Measurements from ENCODE around the gene THAP7. TPM values are rescaled to one million over a fixed set of nuclear protein-coding genes. Genes with fewer than 3 reads are reported as not detected.

The THAP7 gene
- total and polyA plus RNA-seq, 9 of the 15 experiments (the other 6 are each of a cell fraction or from before 2014, with no cell fraction given), result 7.9 to 263 (median 84.1) TPM

DNA sequence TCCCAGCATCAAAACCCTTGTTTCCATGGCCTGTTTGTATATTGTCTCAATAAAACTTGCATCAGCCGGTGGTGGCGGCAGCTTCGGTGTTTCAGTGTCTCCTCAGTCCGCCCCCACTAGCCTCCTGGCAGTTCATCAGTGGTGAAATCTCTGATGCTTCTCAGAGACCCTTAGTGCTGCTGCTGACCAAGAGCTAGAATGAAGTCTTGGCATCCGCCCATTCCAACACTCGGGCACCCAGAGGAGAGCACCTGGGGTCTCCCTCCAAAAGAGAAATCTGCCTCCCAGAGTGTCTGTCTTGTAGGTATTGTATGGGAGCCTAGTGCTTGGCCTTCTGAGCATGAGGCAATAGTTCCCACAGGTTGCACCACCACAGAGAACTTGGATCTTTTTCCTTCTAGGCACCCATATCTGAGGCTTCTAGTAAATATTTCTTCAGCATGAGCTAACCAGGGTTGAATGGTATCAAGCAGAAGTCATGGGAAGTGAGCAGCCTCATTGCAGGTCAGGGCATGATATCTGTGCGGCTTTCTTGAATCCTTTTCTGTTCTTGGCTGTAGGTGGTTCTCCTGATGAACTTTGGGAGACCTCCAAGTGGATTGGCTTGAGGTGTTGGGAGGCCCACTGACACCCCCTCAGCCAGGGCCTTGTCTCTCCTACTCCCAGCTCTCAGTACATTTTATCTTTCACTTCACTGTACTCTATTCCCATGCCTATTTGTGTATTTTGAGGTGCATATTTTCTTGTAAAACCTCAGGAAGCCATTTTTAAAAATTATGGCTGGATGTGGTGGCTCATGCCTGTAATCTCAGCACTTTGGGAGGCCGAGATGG is 48.0 kb downstream of the THAP7 start (continued):
- TF ChIP-seq ZNF124 (CRISPR knock-in tag; IDR thresholded peaks at IDR 0.05) (no peak), DIDO1 (tag; IDR thresholded peaks at IDR 0.05; ENCODE audit: low read depth) (no peak), HCFC1 (IDR thresholded peaks at IDR 0.05; ENCODE audit: low read depth, low read length) (0 out of 2 replicates have a peak, but pooled peaks have one; percentile 7), POLR2G (IDR thresholded peaks at IDR 0.05; ENCODE audit: low read depth, low read length) (no peak), LARP7 (IDR thresholded peaks at IDR 0.05) (no peak; the same call in 1 of the 2 replicates), FOXJ2 (tag; IDR thresholded peaks at IDR 0.05) (no peak), SAP30 (IDR thresholded peaks at IDR 0.05; ENCODE audit: borderline replicate concordance, insufficient read depth, low read depth, low read length, poor library complexity, severe bottlenecking) (no peak), PURB (CRISPR knock-in tag; IDR thresholded peaks at IDR 0.05; ENCODE audit: low read depth) (no peak), ZNF778 (CRISPR knock-in tag; IDR thresholded peaks at IDR 0.05) (no peak), HMG20B (CRISPR knock-in tag; IDR thresholded peaks at IDR 0.05) (no peak), EP400 (IDR thresholded peaks at IDR 0.05) (no peak), ZNF354B (CRISPR knock-in tag; IDR thresholded peaks at IDR 0.05) (no peak), RBBP5 (IDR thresholded peaks at IDR 0.05; ENCODE audit: borderline replicate concordance, insufficient read depth, low read length, poor library complexity, severe bottlenecking) (no peak), ZFP36 (IDR thresholded peaks at IDR 0.05; ENCODE audit: low read depth, low read length, partially characterized antibody) (no peak), ZNF212 (CRISPR knock-in tag; IDR thresholded peaks at IDR 0.05) (no peak), HDGF (IDR thresholded peaks at IDR 0.05) (no peak)
- TF ChIP-seq, protein P1, sequence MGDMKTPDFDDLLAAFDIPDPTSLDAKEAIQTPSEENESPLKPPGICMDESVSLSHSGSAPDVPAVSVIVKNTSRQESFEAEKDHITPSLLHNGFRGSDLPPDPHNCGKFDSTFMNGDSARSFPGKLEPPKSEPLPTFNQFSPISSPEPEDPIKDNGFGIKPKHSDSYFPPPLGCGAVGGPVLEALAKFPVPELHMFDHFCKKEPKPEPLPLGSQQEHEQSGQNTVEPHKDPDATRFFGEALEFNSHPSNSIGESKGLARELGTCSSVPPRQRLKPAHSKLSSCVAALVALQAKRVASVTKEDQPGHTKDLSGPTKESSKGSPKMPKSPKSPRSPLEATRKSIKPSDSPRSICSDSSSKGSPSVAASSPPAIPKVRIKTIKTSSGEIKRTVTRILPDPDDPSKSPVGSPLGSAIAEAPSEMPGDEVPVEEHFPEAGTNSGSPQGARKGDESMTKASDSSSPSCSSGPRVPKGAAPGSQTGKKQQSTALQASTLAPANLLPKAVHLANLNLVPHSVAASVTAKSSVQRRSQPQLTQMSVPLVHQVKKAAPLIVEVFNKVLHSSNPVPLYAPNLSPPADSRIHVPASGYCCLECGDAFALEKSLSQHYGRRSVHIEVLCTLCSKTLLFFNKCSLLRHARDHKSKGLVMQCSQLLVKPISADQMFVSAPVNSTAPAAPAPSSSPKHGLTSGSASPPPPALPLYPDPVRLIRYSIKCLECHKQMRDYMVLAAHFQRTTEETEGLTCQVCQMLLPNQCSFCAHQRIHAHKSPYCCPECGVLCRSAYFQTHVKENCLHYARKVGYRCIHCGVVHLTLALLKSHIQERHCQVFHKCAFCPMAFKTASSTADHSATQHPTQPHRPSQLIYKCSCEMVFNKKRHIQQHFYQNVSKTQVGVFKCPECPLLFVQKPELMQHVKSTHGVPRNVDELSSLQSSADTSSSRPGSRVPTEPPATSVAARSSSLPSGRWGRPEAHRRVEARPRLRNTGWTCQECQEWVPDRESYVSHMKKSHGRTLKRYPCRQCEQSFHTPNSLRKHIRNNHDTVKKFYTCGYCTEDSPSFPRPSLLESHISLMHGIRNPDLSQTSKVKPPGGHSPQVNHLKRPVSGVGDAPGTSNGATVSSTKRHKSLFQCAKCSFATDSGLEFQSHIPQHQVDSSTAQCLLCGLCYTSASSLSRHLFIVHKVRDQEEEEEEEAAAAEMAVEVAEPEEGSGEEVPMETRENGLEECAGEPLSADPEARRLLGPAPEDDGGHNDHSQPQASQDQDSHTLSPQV (IDR thresholded peaks at IDR 0.05), result no peak
- TF ChIP-seq, protein P2, sequence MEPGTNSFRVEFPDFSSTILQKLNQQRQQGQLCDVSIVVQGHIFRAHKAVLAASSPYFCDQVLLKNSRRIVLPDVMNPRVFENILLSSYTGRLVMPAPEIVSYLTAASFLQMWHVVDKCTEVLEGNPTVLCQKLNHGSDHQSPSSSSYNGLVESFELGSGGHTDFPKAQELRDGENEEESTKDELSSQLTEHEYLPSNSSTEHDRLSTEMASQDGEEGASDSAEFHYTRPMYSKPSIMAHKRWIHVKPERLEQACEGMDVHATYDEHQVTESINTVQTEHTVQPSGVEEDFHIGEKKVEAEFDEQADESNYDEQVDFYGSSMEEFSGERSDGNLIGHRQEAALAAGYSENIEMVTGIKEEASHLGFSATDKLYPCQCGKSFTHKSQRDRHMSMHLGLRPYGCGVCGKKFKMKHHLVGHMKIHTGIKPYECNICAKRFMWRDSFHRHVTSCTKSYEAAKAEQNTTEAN (CRISPR knock-in tag; IDR thresholded peaks at IDR 0.05), result no peak; the same call in 1 of the 2 replicates
- TF ChIP-seq, protein P3, sequence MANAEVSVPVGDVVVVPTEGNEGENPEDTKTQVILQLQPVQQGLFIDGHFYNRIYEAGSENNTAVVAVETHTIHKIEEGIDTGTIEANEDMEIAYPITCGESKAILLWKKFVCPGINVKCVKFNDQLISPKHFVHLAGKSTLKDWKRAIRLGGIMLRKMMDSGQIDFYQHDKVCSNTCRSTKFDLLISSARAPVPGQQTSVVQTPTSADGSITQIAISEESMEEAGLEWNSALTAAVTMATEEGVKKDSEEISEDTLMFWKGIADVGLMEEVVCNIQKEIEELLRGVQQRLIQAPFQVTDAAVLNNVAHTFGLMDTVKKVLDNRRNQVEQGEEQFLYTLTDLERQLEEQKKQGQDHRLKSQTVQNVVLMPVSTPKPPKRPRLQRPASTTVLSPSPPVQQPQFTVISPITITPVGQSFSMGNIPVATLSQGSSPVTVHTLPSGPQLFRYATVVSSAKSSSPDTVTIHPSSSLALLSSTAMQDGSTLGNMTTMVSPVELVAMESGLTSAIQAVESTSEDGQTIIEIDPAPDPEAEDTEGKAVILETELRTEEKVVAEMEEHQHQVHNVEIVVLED (CRISPR knock-in tag; IDR thresholded peaks at IDR 0.05), result no peak
- TF ChIP-seq, protein P4, sequence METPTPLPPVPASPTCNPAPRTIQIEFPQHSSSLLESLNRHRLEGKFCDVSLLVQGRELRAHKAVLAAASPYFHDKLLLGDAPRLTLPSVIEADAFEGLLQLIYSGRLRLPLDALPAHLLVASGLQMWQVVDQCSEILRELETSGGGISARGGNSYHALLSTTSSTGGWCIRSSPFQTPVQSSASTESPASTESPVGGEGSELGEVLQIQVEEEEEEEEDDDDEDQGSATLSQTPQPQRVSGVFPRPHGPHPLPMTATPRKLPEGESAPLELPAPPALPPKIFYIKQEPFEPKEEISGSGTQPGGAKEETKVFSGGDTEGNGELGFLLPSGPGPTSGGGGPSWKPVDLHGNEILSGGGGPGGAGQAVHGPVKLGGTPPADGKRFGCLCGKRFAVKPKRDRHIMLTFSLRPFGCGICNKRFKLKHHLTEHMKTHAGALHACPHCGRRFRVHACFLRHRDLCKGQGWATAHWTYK (CRISPR knock-in tag; IDR thresholded peaks at IDR 0.05), result no peak
